ENCODE data around the gene ATP6V0E2. TPM values are rescaled to one million over a fixed set of nuclear protein-coding genes. Genes with fewer than 3 reads are reported as not detected.

Gene ATP6V0E2
- total RNA-seq, 1 donor from 2014 or later, result 26.6 TPM

GRCh38 chr7:149838224-149838991 is 35.4 kb upstream of the ATP6V0E2 start, which contains the start of gene ZNF862:
Gene ZNF862 (plus strand): TSS chr7:149838375. CDS start chr7:149838612, 237 bp downstream.
- peak; percentile 99 for DNase-seq (ENCODE audit: low read depth)

GRCh38 chr7:149838992-149839408 is 34.8 kb upstream of the ATP6V0E2 start:
- DNase-seq (ENCODE audit: low read depth), result peak; percentile 55

- no peak for DNase-seq (ENCODE audit: low read depth)
These were observed 33.8 kb upstream of the ATP6V0E2 start for GRCh38 chr7:149839933-149840332.

- DNase-seq (ENCODE audit: low read depth), result no peak
These were observed 30.2 kb upstream of the ATP6V0E2 start for GRCh38 chr7:149843566-149843965.

- DNase-seq (ENCODE audit: low read depth), result no peak
These were observed 29.3 kb upstream of the ATP6V0E2 start for GRCh38 chr7:149844445-149844844.

- DNase-seq (ENCODE audit: low read depth), result no peak
These were observed 28.4 kb upstream of the ATP6V0E2 start for GRCh38 chr7:149845257-149845980.

GRCh38 chr7:149846021-149846420 is 27.7 kb upstream of the ATP6V0E2 start:
- DNase-seq (ENCODE audit: low read depth), result no peak

GRCh38 chr7:149846436-149847046 is 27.2 kb upstream of the ATP6V0E2 start:
- DNase-seq (ENCODE audit: low read depth), result no peak

GRCh38 chr7:149849174-149849573 is 24.6 kb upstream of the ATP6V0E2 start:
- DNase-seq (ENCODE audit: low read depth), result no peak

- DNase-seq (ENCODE audit: low read depth), result no peak
These were observed 23.7 kb upstream of the ATP6V0E2 start for GRCh38 chr7:149850007-149850594.

- DNase-seq (ENCODE audit: low read depth), result no peak
These were observed 23.1 kb upstream of the ATP6V0E2 start for GRCh38 chr7:149850716-149851115.

GRCh38 chr7:149851449-149851848 is 22.3 kb upstream of the ATP6V0E2 start:
- no peak for DNase-seq (ENCODE audit: low read depth)

GRCh38 chr7:149853157-149853556 is 20.6 kb upstream of the ATP6V0E2 start:
- DNase-seq (ENCODE audit: low read depth), result peak; percentile 51

GRCh38 chr7:149854611-149855360 is 19.0 kb upstream of the ATP6V0E2 start:
- peak; percentile 63 for DNase-seq (ENCODE audit: low read depth)

GRCh38 chr7:149855361-149856305 is 18.1 kb upstream of the ATP6V0E2 start:
- DNase-seq (ENCODE audit: low read depth), result peak; percentile 77

- DNase-seq (ENCODE audit: low read depth), result no peak
These were observed 17.2 kb upstream of the ATP6V0E2 start for GRCh38 chr7:149856583-149856982.

- DNase-seq (ENCODE audit: low read depth), result no peak
These were observed 14.4 kb upstream of the ATP6V0E2 start for GRCh38 chr7:149859369-149859768.

- DNase-seq (ENCODE audit: low read depth), result no peak
These were observed 13.9 kb upstream of the ATP6V0E2 start for GRCh38 chr7:149859876-149860275.

- DNase-seq (ENCODE audit: low read depth), result no peak
These were observed 12.7 kb upstream of the ATP6V0E2 start for GRCh38 chr7:149860821-149861727.

Data from myocyte (in vitro differentiated cells).